GM19238 (cell line): ENCODE results near the gene VTI1A.
"Not testable (repeated sequence)": the region's sequence is repeated elsewhere in the genome, so short reads cannot be mapped to it uniquely, and the experiment has no call there.

ENCODE experiments used
- DNase-seq: peaks from one replicate; pipeline ENCODE4 v3.0.0; 2011; ENCODE audit warnings: low spot score; ENCODE audit not compliant: insufficient read length

The VTI1A gene

DNA sequence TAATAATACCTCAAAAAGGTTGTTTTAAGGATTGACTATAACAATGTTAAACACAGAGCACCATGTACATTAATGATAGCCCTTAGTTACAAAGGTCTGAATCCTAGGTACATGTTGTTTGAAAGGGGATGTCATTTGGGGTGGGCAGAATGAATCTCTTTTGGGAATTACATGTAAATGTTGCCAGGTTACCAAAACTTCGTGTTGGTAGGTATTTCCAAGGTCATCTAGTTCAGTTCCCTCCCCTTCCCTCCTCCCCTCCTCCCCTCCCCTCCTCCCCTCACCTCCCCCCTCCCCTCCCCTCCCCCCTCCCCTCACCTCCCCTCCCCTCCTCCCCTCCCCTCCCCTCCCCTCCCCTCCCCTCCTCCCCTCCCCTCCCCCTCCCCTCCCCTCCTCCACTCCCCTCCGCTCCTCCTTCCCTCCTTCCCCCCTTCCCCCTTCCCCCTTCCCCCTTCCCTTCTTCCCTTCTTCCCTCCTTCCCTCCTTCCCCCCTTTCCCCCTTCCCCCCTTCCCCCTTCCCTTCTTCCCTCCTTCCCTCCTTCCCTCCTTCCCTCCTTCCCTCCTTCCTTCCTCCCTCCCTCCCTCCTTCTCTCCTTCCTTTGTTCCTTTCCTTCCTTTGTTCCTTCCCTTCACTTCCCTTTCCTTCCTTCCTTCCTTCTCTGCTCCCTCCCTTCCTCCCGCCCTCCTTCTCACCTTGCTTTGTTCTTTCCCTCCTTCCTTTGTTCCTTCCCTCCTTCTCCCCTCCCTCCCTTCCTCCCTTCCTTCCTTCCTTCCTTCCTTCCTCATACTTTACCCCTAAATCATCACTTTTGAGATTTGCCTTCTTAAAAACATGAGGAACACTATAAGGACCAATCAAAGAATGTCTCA lies 8.1 kb downstream of the VTI1A start:
- no peak for DNase-seq

DNA sequence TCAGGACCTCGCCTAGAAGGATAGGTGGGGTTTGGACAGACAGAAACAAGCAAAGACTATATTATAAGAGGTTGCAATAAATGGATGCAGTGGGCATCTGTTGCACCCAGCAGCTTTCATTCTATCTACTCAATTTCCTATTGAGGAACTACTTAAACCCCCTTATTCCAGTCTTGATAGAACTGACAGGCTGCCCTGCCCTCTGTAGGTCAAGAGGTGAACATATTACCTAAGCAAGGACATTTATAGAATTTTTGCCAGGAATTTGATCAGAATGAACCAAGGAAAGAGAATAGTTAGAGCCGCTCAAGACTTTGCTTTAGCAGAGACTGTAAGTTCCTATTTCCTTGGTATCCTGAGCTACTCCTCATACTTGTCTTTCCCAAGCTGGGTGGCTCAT lies 9.5 kb downstream of the VTI1A start:
- DNase-seq: no peak

DNA sequence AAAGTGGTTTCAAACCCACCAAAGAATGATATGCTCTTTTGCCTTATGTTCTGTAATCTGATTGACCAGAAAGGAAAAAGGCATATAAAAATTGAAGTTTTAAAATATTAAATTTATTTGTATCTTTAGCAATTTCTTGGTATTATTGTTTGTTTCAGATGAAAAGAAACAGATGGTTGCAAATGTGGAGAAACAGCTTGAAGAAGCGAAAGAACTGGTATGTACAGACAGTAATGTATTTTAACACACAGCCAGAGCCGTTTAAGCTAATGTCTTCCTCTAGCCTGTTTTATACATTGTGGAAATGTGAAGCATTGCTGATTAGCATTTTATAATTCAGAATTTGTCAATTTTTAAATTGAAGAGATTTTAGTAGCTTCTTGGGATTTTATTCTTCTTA lies 13.4 kb downstream of the VTI1A start:
- no peak for DNase-seq

DNA sequence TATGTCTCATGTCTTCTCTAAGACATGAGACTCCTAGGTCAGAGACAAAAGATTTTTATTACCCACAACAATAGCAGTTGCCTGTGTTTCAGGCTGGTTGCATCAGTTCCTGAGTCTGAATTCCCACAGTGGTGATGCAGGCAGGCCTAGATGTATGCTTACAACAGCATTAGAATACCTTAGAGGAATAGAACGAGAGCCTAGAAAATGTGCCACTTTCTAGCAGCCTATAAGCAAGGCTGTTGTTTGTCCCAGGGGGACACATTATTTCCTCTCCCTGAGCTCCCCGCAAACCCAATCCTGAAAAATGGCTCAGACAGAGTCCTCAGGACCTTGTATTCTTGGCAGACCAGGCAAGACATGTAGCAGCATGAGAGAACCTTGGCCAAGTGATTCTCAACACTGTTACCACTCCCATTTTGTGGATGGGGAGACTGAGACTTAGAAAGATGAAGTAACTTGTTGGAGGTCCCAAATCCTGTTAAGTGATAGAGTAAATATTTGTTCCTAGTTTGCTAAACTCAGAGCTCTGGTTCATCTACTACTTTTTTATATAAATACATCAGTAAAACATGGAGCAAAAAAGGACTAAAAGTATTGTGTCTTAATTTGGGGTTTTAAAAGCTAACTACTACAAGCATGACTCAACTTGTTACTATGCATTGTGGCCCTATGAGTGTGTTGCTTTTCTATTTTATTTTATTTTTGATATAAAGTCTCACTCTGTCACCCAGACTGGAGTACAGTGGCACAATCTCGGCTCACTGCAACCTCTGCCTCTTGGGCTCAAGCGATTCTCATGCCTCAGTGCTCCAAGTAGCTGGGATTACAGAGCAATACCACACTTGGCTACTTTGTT lies 14.2 kb downstream of the VTI1A start:
- no peak for DNase-seq

GRCh38 chr10:112464074-112464473 lies 17.1 kb downstream of the VTI1A start:
- not testable (repeated sequence) for DNase-seq

- no peak for DNase-seq
These were observed 18.4 kb downstream of the VTI1A start for GRCh38 chr10:112465299-112465883.

GRCh38 chr10:112466802-112467201 lies 19.8 kb downstream of the VTI1A start:
- DNase-seq: no peak

- DNase-seq: no peak
These were observed 20.6 kb downstream of the VTI1A start for GRCh38 chr10:112467541-112468075.

DNA sequence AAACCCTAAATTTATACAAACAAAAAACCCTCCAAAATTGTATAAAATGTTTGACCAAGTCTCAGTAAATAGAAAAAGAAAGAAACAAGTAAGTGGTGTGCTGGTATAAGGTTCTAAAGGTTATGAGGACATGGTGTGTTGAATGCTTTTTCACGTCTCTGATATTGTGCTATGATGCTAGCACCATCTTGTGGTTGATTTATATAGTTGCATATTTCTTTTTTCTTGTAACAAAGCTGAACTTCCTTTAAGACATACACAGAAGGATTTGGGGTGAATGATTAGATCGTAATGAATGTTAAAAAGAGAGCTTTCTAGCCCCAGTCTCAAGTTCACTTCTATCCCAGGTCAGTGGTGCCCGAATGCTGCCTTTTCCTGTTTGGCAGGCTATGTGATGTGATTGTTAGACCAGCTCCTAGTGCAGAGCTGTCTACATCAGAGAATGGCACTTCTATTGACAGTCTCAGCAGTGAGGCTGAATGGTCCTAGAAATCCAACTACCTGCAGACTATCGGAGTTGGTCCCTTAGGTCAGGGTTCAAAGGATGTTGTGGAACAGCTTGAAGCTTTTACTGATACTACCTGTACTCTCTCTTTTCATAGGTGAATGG lies 25.0 kb downstream of the VTI1A start:
- DNase-seq: peak; percentile 23

DNA sequence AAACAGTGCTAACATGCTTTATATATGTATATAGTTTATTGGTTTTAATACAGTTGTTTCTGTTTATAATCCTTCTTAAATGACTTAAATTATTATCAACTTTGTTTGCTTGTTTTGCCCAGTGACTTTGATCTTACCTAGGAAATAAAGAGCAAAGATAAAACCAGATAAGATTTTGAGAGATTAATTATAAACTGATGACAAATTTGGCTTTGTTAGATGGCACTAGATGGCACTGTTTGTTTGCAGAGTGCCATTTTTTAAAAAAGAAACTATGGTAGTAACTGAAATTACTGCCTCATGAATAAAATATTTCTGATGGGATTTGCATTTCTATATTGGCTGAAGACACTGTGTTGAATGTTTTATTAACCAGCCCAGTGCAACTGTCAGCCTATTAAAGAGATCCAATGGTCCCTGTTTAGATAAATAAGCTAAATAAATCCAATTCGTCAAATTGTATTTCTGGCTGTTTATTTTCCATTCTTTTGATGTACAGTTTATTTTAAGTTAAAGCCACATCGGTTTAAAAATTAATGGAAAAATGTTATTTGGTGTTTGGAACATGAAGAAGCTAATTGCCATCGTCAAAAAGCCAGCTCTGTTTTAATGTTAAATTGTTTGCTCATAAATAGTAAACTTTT lies 28.7 kb downstream of the VTI1A start:
- DNase-seq: no peak

DNA sequence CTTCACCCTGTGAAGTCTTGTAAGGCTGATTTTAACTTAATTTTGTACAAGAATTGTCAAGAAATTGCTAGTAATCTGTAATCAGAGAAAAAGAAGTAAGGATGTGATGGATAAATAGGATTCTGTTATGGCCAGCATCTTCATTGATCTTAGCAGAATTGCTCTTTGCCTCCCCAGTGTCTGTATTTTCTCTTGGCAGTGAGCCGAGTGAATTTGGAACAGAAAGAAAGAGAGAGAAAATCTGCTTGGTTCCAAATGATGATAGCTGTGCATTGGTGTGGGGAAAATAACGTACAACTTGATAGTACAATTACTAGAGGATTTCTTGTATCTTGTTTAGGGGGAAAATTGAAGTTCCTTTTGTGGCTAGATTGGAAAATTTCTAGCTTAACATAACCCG lies 34.6 kb downstream of the VTI1A start:
- no peak for DNase-seq

DNA sequence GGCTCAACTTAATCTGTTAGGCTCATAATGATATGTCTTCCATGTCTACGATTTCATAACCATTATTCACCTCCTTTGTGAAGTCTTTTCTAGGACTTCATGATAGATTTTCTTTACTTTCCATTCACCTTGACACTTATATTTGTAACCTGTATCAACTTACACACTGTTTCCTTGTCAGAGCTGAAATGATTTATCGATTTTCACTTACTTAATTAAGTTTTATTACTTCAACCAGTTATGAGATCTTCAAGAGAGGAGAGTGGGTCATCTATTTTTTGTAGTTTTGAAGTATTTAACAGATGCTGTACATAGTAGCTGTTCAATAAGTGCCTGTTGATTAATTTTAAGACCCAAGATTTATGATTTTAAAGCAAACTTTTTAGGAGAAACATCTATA lies 37.4 kb downstream of the VTI1A start:
- no peak for DNase-seq

DNA sequence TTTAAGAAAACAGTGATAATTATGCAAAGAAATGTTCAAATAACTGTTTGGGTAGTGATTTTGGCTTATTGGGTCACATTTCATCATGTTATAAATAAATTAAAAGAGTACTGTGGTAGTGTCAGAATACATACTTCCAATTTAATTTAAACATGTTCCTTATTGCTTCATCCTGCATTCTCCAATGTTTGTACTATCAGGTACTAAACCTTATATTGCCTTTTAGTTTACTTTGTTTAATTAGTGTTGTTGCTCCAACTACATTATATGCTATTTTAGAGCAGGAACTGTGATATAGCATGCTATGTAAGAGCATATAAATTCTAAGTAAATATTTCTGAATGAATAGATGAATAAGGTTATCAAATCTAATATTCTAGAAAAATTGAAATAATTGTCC lies 40.9 kb downstream of the VTI1A start:
- no peak for DNase-seq

DNA sequence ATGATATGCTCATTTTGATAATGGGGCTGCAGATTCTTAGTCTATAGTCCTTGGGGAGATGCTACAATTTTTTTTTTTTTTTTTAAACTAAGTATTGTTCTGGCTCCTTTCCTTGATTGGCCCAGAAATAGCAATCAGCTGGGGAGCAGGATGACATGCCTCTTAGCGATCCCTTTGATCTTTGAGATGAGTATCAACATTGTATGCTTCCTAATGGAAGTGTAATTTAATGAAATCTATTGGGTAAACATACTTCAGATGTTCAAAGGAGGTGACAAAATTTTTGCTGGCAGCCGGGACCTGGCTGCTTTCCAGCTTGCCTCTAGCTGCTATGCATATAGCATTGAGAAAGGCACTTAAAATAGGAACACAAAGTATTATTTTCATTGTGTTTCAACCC lies 43.5 kb downstream of the VTI1A start:
- no peak for DNase-seq

DNA sequence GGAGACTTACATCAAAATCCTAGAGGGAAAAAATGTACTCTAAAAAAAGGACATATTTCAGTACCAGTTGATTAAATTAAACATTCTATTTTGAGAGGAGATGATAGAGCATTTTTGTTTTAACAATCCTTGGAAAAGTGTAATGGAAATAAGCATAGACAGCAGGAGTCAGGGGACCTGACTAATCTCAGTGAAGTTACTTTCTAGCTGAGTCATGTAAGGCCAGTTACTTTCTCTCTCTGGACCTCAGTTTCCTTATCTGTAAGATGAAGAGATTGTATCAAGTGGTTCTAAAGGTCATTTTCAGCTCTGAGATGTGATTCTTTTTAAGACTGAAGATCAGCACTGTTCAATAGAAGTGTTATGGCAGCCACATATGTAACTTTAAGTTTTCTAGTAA lies 44.1 kb downstream of the VTI1A start:
- no peak for DNase-seq

DNA sequence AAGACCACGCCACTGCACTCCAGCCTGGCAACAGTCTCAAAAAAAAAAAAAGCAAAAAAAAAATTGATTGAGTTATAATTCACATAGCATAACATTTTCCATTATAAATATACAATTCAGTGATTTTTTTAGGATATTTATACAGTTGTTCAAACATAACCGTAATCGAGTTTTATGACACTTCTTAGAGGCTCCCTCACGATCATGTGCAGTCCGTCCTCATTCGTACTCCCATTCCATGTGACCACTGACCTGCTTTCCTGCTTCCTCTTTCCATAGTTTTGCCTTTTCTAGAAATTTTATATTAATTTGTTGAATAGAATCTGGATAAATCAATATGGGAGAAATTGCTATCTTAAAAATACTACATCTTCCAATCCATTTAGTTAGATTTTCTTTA lies 45.7 kb downstream of the VTI1A start:
- DNase-seq: no peak

DNA sequence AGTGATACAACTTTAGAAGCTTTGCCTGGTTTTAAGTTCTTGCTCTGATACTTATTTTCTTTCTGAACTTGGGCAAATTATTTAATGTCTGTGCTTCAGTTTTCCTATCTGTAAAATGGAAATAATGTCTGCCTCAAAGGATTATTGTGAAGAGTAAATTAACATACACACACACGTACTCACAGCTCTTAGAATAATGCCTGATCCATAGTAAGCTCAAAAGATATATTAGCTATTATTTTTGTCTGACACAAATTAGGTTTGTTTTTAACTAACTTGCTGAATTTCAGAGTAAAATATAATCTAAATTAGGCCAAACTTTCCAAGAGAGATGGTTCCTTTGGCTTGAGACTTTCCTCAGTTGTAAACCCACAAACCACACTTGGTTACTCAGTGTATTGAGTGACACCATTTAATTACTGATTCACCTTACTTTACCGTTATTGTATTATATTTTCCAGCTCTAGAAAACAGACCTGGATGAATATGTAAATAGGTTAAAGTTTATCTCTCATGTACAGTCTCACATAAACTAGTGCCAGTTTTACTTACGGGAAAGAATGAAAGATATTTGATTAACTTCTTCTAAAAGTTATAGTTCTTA lies 50.4 kb downstream of the VTI1A start:
- DNase-seq: no peak

DNA sequence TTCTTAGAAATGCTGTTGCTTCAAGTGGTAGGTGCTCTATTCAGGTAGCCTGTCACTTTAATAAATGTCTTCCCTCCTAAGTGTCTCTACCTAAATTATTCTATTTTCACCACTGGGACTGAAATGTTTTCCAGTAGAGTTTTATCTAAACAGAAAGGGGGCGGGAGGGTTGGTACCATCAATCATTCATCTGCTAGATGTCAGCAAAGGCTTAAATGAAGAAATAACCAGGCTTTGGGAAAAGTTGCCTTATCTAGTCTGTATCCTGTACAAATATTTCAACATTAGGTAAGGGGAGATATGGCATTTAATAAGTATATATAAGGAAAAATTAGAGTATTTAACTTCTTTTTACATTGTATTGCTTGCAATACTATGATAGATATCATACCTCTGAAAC lies 51.8 kb downstream of the VTI1A start:
- DNase-seq: no peak

- not testable (repeated sequence) for DNase-seq
These were observed 53.0 kb downstream of the VTI1A start for GRCh38 chr10:112499985-112500384.

DNA sequence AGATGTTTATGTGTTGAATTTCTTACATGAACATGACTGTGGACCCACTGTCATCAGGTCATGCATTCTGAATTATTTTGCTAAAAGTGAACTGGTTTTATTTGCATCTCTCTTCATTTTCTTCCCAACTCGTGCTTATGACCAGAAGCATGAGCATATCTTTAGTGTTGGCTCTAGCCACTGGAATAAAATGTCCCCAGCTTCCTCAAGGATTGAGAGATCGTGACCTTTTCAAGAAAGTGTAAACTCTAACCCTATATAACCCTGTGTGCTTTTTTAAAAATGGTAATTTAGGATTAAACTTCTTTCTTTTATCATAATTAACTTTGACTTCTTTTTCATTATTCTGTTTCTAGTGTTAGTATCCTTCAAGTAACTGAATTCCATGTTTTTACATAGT lies 55.5 kb downstream of the VTI1A start:
- DNase-seq: no peak

DNA sequence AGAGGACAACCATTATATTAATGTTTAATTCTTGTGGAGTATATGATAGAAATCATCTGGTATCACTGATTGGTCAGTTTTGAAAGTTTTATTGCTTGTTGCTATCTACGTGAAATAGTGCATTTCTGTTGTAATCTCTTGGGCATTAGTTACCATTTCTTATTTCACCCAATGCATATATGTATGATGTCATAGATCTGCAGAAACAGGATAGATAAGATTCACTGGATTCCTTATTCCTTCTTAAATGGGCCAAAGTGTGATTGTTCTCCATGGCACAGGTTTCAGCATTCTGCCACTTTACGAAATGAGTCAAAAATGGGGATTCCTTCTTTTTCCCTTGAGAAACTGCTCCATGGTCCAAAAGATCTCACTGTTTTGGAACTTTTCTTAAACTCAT lies 56.6 kb downstream of the VTI1A start:
- DNase-seq: no peak
